Panc1 (cell line): ENCODE results near the gene AIFM3. TPM values are rescaled to one million over a fixed set of nuclear protein-coding genes. Genes with fewer than 3 reads are reported as not detected.

Experiments used
- ATAC-seq: fragments of 200-7000 bp; cut with Tn5 transposase; 2 replicates; pipeline ENCODE4 v1.9.1; 2020; ENCODE audit warnings: mild to moderate bottlenecking, moderate library complexity
- BruUV-seq: library from RNA; stranded (reverse); fragments of 400-500 nt; replicated peaks from 2 replicates; lab custom pipeline; 2021; lab: Mats Ljungman, UMichigan
- CTCF ChIA-PET: fragments of 300-600 bp; sonication (Branson Sonifier 250); formaldehyde crosslinking; loops from one replicate; lab custom pipeline; 2022; ENCODE audit warnings: antibody characterized with exemption; lab: Charles Lee
- POLR2A ChIA-PET: fragments of 300-600 bp; sonication (Branson Sonifier 250); formaldehyde crosslinking; loops from one replicate; lab custom pipeline; 2022; ENCODE audit warnings: antibody characterized with exemption; lab: Charles Lee
- DNase-seq: peaks from one replicate; pipeline ENCODE4 v3.0.0-alpha.2; 2010; ENCODE audit warnings: low read depth, low spot score
- H3K27ac ChIP-seq: 2 replicates; pipeline ENCODE4 v1.5.1; 2011; ENCODE audit warnings: mild to moderate bottlenecking, low read length, inconsistent platforms
- H3K27me3 ChIP-seq: fragments of 200-500 bp; sonication (Bioruptor generic); 2 replicates; pipeline ENCODE4 v1.6.0; 2014; ENCODE audit warnings: low read length, inconsistent platforms; ENCODE audit not compliant: control insufficient read depth, insufficient read depth
- H3K36me3 ChIP-seq: fragments of 200-500 bp; sonication (Bioruptor generic); 2 replicates; pipeline ENCODE4 v1.5.1; 2014; ENCODE audit warnings: inconsistent platforms, mild to moderate bottlenecking, low read length, moderate library complexity; ENCODE audit not compliant: control insufficient read depth, insufficient read depth
- H3K4me1 ChIP-seq: 2 replicates; pipeline ENCODE4 v1.5.1; 2011; ENCODE audit warnings: inconsistent platforms, mild to moderate bottlenecking, low read length, moderate library complexity; ENCODE audit not compliant: control insufficient read depth, insufficient read depth
- H3K4me3 ChIP-seq, 2 experiments: 2 replicates each; pipeline ENCODE4 v1.5.1; 2011 to 2012; ENCODE audit warnings: low read depth in 2 of 2, low read length in 2 of 2, mild to moderate bottlenecking in 2 of 2, inconsistent platforms in 1 of 2, moderate library complexity in 1 of 2
- H3K9me3 ChIP-seq: fragments of 200-500 bp; sonication (Bioruptor generic); 2 replicates; pipeline ENCODE4 v1.5.1; 2014; ENCODE audit warnings: low read depth, mild to moderate bottlenecking, inconsistent platforms, low read length, moderate library complexity; ENCODE audit not compliant: control insufficient read depth, insufficient read depth
- POLR2AphosphoS5 ChIP-seq: IDR thresholded peaks from 2 replicates; pipeline ENCODE4 v1.6.1; 2012; ENCODE audit warnings: mild to moderate bottlenecking, low read depth, low read length, moderate library complexity
- SIN3A ChIP-seq: IDR thresholded peaks from 2 replicates; pipeline ENCODE4 v1.6.1; 2012; ENCODE audit warnings: low read depth, mild to moderate bottlenecking, low read length, moderate library complexity, borderline replicate concordance; ENCODE audit not compliant: insufficient read depth
- TCF7L2 ChIP-seq: IDR thresholded peaks from 2 replicates; pipeline ENCODE4 v1.6.1; 2011; ENCODE audit warnings: mild to moderate bottlenecking, low read depth, low read length, inconsistent platforms
- in situ Hi-C: cut with HindIII; loops from 2 replicates; pipeline ENCODE4 v1.10.0; 2016; ENCODE audit warnings: low sequenced_read_pairs, low pct_unique_long_range_greater_than_20kb
- intact Hi-C: fragments of 100-400 bp; cut with micrococcal nuclease; formaldehyde crosslinking; loops from one replicate; pipeline ENCODE4 v1.10.0; 2022; ENCODE audit not compliant: unreplicated experiment
- total RNA-seq: library from RNA; stranded (reverse); gene quantifications from one replicate; pipeline ENCODE4 v1.2.1, GENCODE V29; 2021; ENCODE audit not compliant: unreplicated experiment
- TF ChIP-seq, protein P1 (sequence below): fragments of 450-650 bp; IDR thresholded peaks from 2 replicates; pipeline ENCODE4 v1.5.1; 2017; ENCODE audit warnings: mild to moderate bottlenecking
- TF ChIP-seq, protein P2 (sequence below), 2 experiments: IDR thresholded peaks; 2 replicates each; pipeline ENCODE4 v1.6.1; 2011 to 2012; ENCODE audit warnings: low read depth in 2 of 2, control low read depth in 1 of 2, low read length in 1 of 2, mild to moderate bottlenecking in 1 of 2, moderate library complexity in 1 of 2; ENCODE audit not compliant: insufficient read depth in 1 of 2

The AIFM3 gene
- total RNA-seq, 1 experiment from 2014 or later: 2.7 TPM

DNA sequence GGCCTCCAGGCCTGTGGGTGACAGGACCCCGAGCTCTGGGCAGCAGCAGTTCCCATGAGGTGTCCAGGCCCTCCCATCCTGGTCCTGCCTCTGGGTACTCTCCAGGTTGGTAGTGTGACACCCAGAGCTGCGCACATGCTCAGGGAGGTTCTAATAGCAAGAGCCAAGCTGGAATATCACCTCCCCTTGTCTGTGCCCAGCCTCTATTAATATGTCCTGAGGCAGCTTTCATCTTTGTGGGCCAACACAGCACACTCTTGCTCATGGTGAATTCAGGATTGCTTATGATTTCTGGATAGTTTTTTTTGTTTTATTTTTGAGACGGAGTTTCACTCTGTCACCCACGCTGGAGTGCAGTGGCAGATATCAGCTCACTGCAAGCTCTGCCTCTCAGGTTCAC lies 51.3 kb downstream of the AIFM3 start:
- Histone ChIP-seq H3K9me3 (no peaks in the 10 kb centered on the region), H3K4me1 (peaks cover 9% of the 10 kb centered on the region), H3K27me3 (no peaks in the 10 kb centered on the region), H3K27ac (no peak overlapping the region), H3K4me3 (no peak overlapping the region), H3K36me3 (no peaks in the 10 kb centered on the region)
- ChIA-PET CTCF (no interaction called here), POLR2A (no interaction called here)
- TF ChIP-seq, protein P1, sequence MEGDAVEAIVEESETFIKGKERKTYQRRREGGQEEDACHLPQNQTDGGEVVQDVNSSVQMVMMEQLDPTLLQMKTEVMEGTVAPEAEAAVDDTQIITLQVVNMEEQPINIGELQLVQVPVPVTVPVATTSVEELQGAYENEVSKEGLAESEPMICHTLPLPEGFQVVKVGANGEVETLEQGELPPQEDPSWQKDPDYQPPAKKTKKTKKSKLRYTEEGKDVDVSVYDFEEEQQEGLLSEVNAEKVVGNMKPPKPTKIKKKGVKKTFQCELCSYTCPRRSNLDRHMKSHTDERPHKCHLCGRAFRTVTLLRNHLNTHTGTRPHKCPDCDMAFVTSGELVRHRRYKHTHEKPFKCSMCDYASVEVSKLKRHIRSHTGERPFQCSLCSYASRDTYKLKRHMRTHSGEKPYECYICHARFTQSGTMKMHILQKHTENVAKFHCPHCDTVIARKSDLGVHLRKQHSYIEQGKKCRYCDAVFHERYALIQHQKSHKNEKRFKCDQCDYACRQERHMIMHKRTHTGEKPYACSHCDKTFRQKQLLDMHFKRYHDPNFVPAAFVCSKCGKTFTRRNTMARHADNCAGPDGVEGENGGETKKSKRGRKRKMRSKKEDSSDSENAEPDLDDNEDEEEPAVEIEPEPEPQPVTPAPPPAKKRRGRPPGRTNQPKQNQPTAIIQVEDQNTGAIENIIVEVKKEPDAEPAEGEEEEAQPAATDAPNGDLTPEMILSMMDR: no peak
- TF ChIP-seq SIN3A: no peak
- TF ChIP-seq POLR2AphosphoS5: no peak
- no peak for TF ChIP-seq TCF7L2
- TF ChIP-seq, protein P2, sequence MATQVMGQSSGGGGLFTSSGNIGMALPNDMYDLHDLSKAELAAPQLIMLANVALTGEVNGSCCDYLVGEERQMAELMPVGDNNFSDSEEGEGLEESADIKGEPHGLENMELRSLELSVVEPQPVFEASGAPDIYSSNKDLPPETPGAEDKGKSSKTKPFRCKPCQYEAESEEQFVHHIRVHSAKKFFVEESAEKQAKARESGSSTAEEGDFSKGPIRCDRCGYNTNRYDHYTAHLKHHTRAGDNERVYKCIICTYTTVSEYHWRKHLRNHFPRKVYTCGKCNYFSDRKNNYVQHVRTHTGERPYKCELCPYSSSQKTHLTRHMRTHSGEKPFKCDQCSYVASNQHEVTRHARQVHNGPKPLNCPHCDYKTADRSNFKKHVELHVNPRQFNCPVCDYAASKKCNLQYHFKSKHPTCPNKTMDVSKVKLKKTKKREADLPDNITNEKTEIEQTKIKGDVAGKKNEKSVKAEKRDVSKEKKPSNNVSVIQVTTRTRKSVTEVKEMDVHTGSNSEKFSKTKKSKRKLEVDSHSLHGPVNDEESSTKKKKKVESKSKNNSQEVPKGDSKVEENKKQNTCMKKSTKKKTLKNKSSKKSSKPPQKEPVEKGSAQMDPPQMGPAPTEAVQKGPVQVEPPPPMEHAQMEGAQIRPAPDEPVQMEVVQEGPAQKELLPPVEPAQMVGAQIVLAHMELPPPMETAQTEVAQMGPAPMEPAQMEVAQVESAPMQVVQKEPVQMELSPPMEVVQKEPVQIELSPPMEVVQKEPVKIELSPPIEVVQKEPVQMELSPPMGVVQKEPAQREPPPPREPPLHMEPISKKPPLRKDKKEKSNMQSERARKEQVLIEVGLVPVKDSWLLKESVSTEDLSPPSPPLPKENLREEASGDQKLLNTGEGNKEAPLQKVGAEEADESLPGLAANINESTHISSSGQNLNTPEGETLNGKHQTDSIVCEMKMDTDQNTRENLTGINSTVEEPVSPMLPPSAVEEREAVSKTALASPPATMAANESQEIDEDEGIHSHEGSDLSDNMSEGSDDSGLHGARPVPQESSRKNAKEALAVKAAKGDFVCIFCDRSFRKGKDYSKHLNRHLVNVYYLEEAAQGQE (IDR thresholded peaks at IDR 0.05; ENCODE audit: insufficient read depth in 1 of 2, low read depth in 2 of 2, low read length in 1 of 2): no peak
- DNase-seq: no peak
- in situ Hi-C loops: no loop called here
- no peak for ATAC-seq
- no TSS peak for BruUV-seq
- intact Hi-C loops: no loop called here

DNA sequence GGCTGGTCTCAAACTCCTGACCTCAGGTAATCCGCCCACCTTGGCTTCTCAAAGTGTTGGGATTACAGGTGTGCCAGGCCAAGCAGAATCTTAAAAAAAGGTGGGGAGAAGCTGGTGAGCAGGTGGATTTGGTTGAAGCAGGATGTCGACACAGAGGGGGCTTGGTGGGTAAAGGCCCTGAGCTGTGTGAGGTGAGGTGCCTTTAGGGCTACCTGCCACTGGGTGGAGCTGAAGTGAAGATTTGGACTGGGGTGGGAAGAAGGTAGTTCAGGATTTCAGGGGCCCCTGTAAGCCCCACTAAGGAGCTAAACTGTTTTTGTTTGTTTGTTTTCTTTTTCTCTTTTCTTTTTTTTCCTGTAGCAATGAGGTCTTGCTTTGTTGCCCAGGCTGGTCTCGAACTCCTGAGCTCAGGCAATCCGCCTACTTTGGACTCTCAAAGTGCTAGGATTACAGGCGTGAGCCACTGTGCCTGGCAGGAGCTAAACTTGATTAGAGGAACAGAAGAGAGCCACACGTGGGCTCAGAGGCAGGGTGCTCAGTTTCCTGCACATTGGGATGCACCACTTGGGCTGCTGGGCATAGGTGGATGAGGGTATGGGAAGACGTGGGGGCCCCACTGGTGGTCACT lies 53.9 kb downstream of the AIFM3 start:
- H3K27me3 ChIP-seq: no peaks in the 10 kb centered on the region
- in situ Hi-C loops: no loop called here
- H3K27ac ChIP-seq: no peak overlapping the region
- no TSS peak for BruUV-seq
- ATAC-seq: no peak; the same call in 1 of the 2 replicates
- intact Hi-C loops: no loop called here
- H3K4me3 ChIP-seq: no peak overlapping the region
- DNase-seq: no peak
- H3K36me3 ChIP-seq: no peaks in the 10 kb centered on the region
- H3K4me1 ChIP-seq: no peaks in the 10 kb centered on the region
- TF ChIP-seq POLR2AphosphoS5 (no peak), SIN3A (no peak), TCF7L2 (no peak)
- TF ChIP-seq, protein P2 (IDR thresholded peaks at IDR 0.05; ENCODE audit: insufficient read depth in 1 of 2, low read depth in 2 of 2, low read length in 1 of 2): no peak
- TF ChIP-seq, protein P1: no peak
- H3K9me3 ChIP-seq: no peaks in the 10 kb centered on the region
- POLR2A ChIA-PET: interaction anchor here (0.6 kb wide), 1 partner anchor 10 kb away, joined by 3 read pairs; no protein-coding TSS in a partner anchor
- CTCF ChIA-PET: no interaction called here
